ENCODE results near the gene MAST4.

Gene MAST4

GRCh38 chr5:66958980-66959641, 362.9 kb downstream of the MAST4 start:
- no peak for DNase-seq (ENCODE audit: low read depth in 2 of 2)

- no peak for DNase-seq (ENCODE audit: low read depth in 2 of 2)
Observed at GRCh38 chr5:66959653-66960052, 363.5 kb downstream of the MAST4 start.

- DNase-seq (ENCODE audit: low read depth in 2 of 2): no peak
Observed at GRCh38 chr5:66960369-66961137, 364.4 kb downstream of the MAST4 start.

GRCh38 chr5:66963559-66963971, 367.4 kb downstream of the MAST4 start:
- DNase-seq (ENCODE audit: low read depth in 2 of 2): no peak

- DNase-seq (ENCODE audit: low read depth in 2 of 2): no peak
Observed at GRCh38 chr5:66966439-66966838, 370.2 kb downstream of the MAST4 start.

- no peak for DNase-seq (ENCODE audit: low read depth in 2 of 2)
Observed at GRCh38 chr5:66967102-66967501, 370.9 kb downstream of the MAST4 start.

GRCh38 chr5:66967826-66968262, 371.7 kb downstream of the MAST4 start:
- DNase-seq (ENCODE audit: low read depth in 2 of 2): no peak

- DNase-seq (ENCODE audit: low read depth in 2 of 2): no peak
Observed at GRCh38 chr5:66969484-66969883, 373.3 kb downstream of the MAST4 start.

- DNase-seq (ENCODE audit: low read depth in 2 of 2): no peak
Observed at GRCh38 chr5:66969963-66970362, 373.8 kb downstream of the MAST4 start.

- no peak for DNase-seq (ENCODE audit: low read depth in 2 of 2)
Observed at GRCh38 chr5:66972004-66972403, 375.8 kb downstream of the MAST4 start.

GRCh38 chr5:66974256-66974655, 378.1 kb downstream of the MAST4 start:
- DNase-seq (ENCODE audit: low read depth in 2 of 2): no peak

GRCh38 chr5:66976108-66976507, 379.9 kb downstream of the MAST4 start:
- DNase-seq (ENCODE audit: low read depth in 2 of 2): no peak

GRCh38 chr5:66979738-66980137, 383.5 kb downstream of the MAST4 start:
- DNase-seq (ENCODE audit: low read depth in 2 of 2): no peak

- no peak for DNase-seq (ENCODE audit: low read depth in 2 of 2)
Observed at GRCh38 chr5:66981266-66982055, 385.3 kb downstream of the MAST4 start.

GRCh38 chr5:66982056-66982387, 385.8 kb downstream of the MAST4 start:
- DNase-seq (ENCODE audit: low read depth in 2 of 2): no peak

- no peak for DNase-seq (ENCODE audit: low read depth in 2 of 2)
Observed at GRCh38 chr5:66982470-66982869, 386.3 kb downstream of the MAST4 start.

- DNase-seq (ENCODE audit: low read depth in 2 of 2): no peak
Observed at GRCh38 chr5:66985417-66985816, 389.2 kb downstream of the MAST4 start.

GRCh38 chr5:66986009-66986408, 389.8 kb downstream of the MAST4 start:
- DNase-seq (ENCODE audit: low read depth in 2 of 2): no peak

GRCh38 chr5:66986534-66986933, 390.3 kb downstream of the MAST4 start:
- DNase-seq (ENCODE audit: low read depth in 2 of 2): no peak

GRCh38 chr5:66987126-66987525, 390.9 kb downstream of the MAST4 start:
- no peak for DNase-seq (ENCODE audit: low read depth in 2 of 2)

- DNase-seq (ENCODE audit: low read depth in 2 of 2): no peak
Observed at GRCh38 chr5:66987540-66987939, 391.3 kb downstream of the MAST4 start.

- DNase-seq (ENCODE audit: low read depth in 2 of 2): no peak
Observed at GRCh38 chr5:66987949-66988838, 392.0 kb downstream of the MAST4 start.
